ENCODE measurements around the gene ADCY10. TPM values are rescaled to one million over a fixed set of nuclear protein-coding genes. Genes with fewer than 3 reads are reported as not detected.

ADCY10 gene
- total and polyA plus RNA-seq, 2 of the 8 experiments (the other 6 are each of a cell fraction or from before 2014, with no cell fraction given): 0.02 TPM; not detected in 1

- Histone ChIP-seq H3K14ac (ENCODE audit: insufficient read length) (no peak overlapping the region), H2BK15ac (ENCODE audit: low read length) (no peak overlapping the region), H3K56ac (replicated peaks; ENCODE audit: insufficient read length, low read depth, low read length) (no peak overlapping the region), H3K36me3 (ENCODE audit: control insufficient read depth in 2 of 4, insufficient read depth in 4 of 4, low read length in 3 of 4) (no peaks in the 10 kb centered on the region), H4K5ac (ENCODE audit: insufficient read length, low read depth, low read length) (no peak overlapping the region), H2BK12ac (ENCODE audit: low read depth, low read length) (no peak overlapping the region), H2AFZ (ENCODE audit: low read length) (no peak overlapping the region), H3K4me3 (ENCODE audit: extremely low read depth in 1 of 4, insufficient read depth in 2 of 4, low read depth in 3 of 4, low read length in 4 of 4) (no peak overlapping the region), H3K4ac (replicated peaks; ENCODE audit: insufficient read length, low read depth, low read length) (no peak overlapping the region), H3K27ac (ENCODE audit: low read depth, low read length) (no peak overlapping the region), H4K91ac (replicated peaks; ENCODE audit: insufficient read length, low read length) (no peak overlapping the region), H3K18ac (ENCODE audit: extremely low read depth, low read length) (no peak overlapping the region), H2BK20ac (ENCODE audit: low read length) (no peak overlapping the region), H2BK120ac (replicated peaks; ENCODE audit: low read depth, low read length) (no peak overlapping the region), H3K4me1 (replicated peaks in 1 of 4; ENCODE audit: control insufficient read depth in 3 of 4, insufficient read depth in 4 of 4, low read length in 3 of 4) (peaks cover 0 to 9% (median 4%) of the 10 kb centered on the region in 4 experiments; a peak in 4 of 7 replicates), H3K4me2 (ENCODE audit: insufficient read depth in 1 of 2, low read depth in 2 of 2, low read length in 2 of 2) (no peak overlapping the region), H3K23me2 (ENCODE audit: low read depth, low read length) (no peaks in the 10 kb centered on the region), H3K23ac (ENCODE audit: insufficient read length) (no peak overlapping the region), H4K20me1 (replicated peaks in 1 of 2; ENCODE audit: control insufficient read depth in 1 of 2, insufficient read depth in 2 of 2, low read length in 2 of 2) (no peaks in the 10 kb centered on the region), H2AK5ac (ENCODE audit: low read depth, low read length) (no peak overlapping the region), H3K9ac (replicated peaks in 1 of 4; ENCODE audit: extremely low read depth in 1 of 4, low read depth in 3 of 4, low read length in 3 of 4) (no peak overlapping the region), H3K27me3 (replicated peaks in 1 of 4; ENCODE audit: control insufficient read depth in 3 of 4, extremely low read depth in 1 of 4, insufficient read depth in 3 of 4, low read length in 3 of 4) (no peaks in the 10 kb centered on the region), H4K8ac (ENCODE audit: extremely low read depth, insufficient read depth, low read length) (no peak overlapping the region), H3K79me2 (ENCODE audit: control insufficient read depth in 1 of 2, insufficient read depth in 2 of 2, low read length in 2 of 2) (no peaks in the 10 kb centered on the region), H3K9me3 (ENCODE audit: insufficient read depth in 2 of 2, low read depth in 1 of 2, low read length in 1 of 2) (no peaks in the 10 kb centered on the region), H2BK5ac (ENCODE audit: low read depth, low read length) (no peak overlapping the region), H3K79me1 (ENCODE audit: low read depth, low read length) (no peaks in the 10 kb centered on the region)
- CTCF ChIA-PET (ENCODE audit: partially characterized antibody): interaction anchor here (0.6 kb wide), 1 partner anchor 47 kb away, joined by 3 read pairs; no protein-coding TSS in a partner anchor
- FAIRE-seq: no peak
- TF ChIP-seq RXRA (IDR thresholded peaks at IDR 0.05; ENCODE audit: insufficient read depth, low read depth, low read length) (no peak), PHF8 (conservative IDR thresholded peaks at IDR 0.05; ENCODE audit: low read depth, low read length) (no peak), CREB1 (IDR thresholded peaks at IDR 0.05) (no peak), TCF12 (IDR thresholded peaks at IDR 0.05; ENCODE audit: low read depth, low read length) (no peak), BACH1 (IDR thresholded peaks at IDR 0.05; ENCODE audit: low read length) (no peak), EGR1 (IDR thresholded peaks at IDR 0.05; ENCODE audit: borderline replicate concordance, low read depth, low read length) (no peak)
- no peak for DNase-seq (ENCODE audit: low read depth in 1 of 2, low spot score in 2 of 2)
- POLR2A ChIA-PET (ENCODE audit: partially characterized antibody): no interaction called here
These were observed 80.0 kb downstream of the ADCY10 start for GRCh38 chr1:167833904-167834303.
